Ecto neural progenitor cell (in vitro differentiated cells): ENCODE data around the gene RAPGEF1.

Experiments
- DNase-seq: peaks from one replicate; pipeline ENCODE4 v3.0.0-alpha.2; 2018; ENCODE audit warnings: low spot score

RAPGEF1 gene

DNA sequence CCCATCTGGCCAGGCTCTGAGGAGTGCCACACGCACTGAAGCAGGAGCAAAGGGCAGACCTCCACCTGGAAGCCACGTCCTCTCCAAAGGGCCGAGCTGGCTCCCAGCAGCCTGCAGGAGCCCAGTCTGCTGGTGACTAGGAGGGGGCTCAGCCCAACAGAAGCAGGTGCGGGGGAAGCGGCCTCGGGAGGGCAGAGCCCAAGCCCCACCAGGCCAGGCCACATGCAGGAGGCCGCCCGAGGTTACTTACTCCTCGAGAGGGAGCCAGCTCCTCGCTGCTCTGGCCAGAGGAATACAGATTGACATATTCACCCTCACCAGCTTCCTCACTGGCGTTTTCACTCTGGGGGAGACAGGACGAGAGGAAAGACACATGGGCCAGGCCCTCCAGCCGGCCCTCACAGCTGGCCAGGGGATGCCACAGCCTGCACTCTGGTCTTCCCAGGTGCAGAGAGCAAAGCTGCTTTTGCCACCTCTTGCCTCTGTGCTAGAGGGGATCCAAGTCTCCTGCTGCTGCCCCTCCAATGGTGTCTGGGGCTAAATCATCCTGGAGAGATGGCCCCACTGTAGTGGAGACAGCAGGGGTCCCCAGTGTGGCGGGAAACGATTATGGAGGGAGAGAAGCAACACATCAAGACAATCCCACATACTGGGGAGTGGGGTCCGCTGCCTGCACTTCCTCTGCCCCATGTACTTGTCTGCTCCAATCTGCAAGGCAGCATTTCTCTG, 136.0 kb downstream of the RAPGEF1 start:
- DNase-seq: no peak

- no peak for DNase-seq
These were observed 136.7 kb downstream of the RAPGEF1 start for GRCh38 chr9:131603199-131603598.

DNA sequence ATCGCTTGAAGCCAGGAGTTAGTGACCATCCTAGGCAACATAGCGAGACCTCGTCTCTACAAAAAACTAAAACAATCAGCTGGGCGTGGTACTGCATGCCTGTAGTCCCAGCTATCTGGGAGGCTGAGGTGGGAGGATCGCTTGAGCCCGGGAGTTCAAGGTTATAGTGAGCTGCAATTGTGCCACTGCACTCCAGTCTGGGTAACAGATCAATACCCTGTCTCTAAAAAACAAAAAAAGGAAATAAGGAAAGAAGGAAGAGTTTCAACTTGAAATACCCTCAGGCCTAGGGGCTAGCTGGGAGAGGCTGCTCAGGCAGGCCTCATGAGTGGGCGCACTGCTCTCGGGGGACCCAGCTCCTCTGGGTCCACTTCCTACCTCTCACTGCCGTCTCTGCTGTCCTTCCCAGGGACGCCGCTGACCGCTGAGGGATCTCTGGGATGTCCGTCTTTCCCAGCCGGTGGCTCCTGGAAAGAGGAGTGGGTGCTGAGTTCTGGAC, 138.1 kb downstream of the RAPGEF1 start:
- DNase-seq: no peak

- DNase-seq: no peak
These were observed 141.8 kb downstream of the RAPGEF1 start for GRCh38 chr9:131598121-131598520.

DNA sequence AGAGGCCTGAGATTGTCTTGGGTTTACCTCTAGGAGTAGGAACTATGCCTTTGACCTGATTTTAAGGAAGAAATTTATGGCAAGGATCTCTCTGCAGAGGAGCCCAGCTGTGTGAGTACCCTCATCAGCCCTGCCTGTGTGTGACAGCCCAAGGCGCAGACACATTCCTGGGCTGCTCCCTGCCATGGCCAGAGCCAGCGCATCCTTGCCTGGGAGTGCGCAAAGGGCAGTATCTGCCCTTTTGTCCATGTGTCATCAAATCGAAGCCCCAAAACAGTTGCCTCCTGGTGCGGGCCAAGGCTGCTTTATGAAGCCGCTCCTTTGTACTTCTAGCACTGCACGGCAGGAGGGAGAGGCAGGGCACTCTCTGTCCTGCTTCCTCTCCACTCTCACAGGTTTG, 142.6 kb downstream of the RAPGEF1 start:
- DNase-seq: no peak

GRCh38 chr9:131596430-131596743, 143.5 kb downstream of the RAPGEF1 start:
- DNase-seq: no peak

DNA sequence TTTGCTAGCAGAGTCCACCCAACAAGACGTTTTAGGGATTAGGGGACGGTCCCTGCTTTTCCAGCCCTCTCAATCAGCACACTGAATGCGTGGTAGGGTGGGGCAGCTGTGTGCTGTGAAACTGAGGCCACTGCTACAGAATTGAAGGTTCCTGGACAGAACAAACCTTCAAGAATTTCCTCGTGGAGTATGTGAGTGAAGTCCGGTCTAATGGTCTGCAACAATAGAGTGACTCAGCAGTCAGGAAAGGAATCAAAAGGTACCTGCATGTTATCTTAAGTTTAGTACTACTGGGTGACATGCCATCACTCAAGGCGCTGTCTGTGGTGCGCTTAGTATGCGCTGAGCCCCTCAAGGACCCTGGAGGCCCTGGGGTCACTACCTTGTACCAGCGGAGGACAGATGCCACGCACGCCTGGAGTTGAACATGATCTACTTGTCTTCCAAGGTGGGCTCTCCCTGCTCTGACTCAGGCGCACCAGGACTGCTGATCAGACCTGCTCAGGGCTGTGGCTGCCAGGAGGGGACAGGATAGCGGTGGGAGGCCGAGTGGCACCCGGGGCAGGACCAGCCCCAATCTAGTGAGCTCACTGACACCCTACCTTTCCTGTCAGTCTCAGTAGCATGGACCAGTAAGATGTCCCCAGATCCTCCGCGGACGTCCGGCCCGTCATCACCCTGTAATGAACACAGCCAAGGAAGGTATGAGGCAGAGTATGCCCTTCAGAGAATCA, 144.0 kb downstream of the RAPGEF1 start:
- no peak for DNase-seq

GRCh38 chr9:131594906-131595665, 144.8 kb downstream of the RAPGEF1 start:
- DNase-seq: no peak

DNA sequence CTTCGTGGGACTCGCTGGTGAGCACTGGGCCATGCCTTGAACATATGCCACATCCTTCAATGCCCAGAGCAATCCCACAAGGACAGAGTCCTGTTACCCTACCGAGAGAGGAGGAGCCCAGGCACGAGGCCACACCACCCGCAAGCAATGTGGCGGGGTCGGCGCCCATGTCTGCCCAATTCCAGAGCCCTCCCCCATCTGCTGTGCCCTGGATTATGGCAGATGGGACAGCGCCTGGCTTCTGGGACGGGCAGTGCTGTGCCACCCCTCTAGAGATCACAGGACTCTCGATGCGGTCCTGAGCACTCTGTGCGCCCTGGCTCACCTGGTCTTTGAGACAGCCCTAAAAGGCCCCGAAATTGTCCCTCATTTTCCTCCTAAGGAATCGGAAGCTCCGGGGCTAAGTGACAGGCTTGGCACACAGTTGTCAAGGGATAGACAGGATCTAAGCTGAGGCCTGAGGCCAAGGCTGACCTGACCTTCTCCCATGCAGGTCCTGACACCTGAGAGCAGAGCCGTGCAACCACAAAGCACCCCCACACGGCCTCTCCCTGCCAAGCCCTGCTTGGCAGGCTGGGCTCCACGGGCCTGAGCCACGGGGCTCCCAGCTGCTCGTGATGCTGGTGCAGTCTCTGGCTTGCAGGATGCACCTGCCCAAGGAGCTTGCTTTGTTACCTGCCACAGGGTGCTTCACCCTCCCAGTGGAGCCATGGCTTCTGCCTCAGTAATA, 145.8 kb downstream of the RAPGEF1 start:
- DNase-seq: no peak

DNA sequence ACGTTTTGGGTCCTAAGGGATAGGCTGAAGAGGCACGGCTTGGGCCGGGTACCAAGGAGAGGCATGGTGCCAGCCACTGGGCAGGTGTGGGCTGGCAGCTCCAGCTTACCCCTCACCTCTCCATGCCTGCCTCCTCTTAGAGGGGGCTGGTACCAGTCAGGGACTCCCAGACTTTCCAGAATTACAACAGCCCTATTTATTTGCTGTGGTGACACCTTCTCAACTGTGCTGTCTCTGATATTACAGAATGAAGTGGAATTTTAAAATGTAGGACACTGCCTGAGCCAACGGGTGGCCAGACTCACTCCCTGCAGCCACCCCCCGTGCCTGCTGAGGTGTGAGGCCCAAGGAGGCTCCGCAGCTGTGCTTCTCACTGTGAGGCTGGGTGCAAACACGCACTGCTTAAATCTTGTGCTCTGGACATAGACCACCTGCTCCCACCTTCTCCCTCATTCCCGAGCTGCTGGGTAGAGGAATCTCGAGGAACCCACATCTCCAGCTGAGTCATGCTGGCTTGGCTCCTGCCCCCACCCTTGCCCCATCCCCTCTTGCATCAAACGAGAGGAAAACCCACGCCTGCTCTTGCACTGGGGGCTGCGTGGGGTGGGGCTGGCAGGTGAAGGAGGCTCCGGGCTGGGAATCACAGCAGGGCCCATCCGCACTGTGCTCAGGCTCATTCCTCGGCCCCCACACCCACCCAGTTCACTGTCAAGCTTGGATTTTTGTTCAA, 146.6 kb downstream of the RAPGEF1 start:
- DNase-seq: no peak

GRCh38 chr9:131591845-131592208, 148.0 kb downstream of the RAPGEF1 start:
- no peak for DNase-seq

GRCh38 chr9:131590907-131591844, 148.7 kb downstream of the RAPGEF1 start:
- DNase-seq: peak; percentile 80

DNA sequence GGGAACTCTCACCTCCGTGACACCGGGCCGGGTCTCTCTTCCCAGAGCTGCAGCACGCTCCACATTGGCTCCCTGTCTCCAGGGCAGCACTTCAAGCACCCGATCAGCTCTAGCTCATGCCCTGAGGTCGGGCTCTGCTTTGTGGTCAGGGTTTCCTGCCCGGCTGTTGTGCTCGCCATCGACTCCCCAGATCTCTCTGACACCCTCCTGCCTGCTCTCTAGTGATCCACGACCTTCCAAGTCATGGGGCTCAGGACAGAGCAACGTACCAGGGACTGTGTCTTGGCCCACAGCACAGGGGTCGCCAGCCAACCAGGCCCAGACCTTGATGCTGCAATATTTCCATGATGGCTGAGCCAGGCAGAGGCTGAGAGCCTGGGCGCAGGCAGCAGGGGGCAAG, 149.4 kb downstream of the RAPGEF1 start:
- DNase-seq: no peak

- DNase-seq: no peak
These were observed 149.9 kb downstream of the RAPGEF1 start for GRCh38 chr9:131589993-131590392.

- DNase-seq: no peak
These were observed 150.7 kb downstream of the RAPGEF1 start for GRCh38 chr9:131589124-131589711.

GRCh38 chr9:131588396-131588795, 151.5 kb downstream of the RAPGEF1 start:
- DNase-seq: no peak

GRCh38 chr9:131587906-131588305, 152.0 kb downstream of the RAPGEF1 start:
- no peak for DNase-seq

DNA sequence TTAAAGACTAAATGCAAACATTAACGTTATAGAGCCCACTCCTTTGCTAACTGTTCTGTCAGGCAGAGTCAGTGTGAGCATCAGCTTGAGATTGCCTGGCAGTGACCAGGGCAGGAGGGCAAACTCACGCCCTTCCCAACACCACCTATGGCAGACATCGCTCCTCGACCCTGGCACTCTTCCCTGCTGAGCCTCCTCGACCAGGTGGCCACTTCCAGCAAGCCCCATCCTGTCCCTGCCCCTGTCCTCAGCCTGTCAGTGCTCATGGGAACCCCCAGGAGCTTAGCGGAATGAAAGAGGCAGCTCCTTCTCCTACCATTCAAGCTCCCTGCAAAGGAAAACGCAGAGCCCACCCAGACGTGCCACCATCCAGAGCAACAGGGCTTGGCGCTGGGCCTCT, 152.5 kb downstream of the RAPGEF1 start:
- no peak for DNase-seq

DNA sequence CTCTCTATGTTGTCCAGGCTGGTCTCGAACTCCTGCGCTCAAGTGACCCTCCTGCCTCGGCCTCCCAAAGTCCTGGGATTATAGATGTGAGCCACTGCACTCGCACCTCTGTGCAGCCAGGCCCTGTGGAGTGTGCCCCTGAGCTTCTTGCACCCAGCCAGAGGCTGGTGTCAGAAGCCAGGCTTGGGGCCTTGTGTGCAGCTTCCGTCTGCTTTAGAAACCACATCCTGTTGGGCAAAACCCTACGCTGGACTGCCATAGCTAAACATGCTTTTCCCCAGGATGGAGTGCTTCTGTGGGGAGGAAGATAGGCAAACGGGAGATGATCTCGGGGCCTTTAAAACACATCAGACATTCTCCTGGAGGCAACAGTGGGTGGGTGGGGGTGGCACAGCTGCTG, 154.5 kb downstream of the RAPGEF1 start:
- no peak for DNase-seq

GRCh38 chr9:131584858-131585257, 155.0 kb downstream of the RAPGEF1 start:
- DNase-seq: no peak
